Transverse colon (tissue), 4 donors: ENCODE data around the gene TMEM59L. TPM values are rescaled to one million over a fixed set of nuclear protein-coding genes. Genes with fewer than 3 reads are reported as not detected.
A peak's percentile ranks its signal among the peaks of the same experiment; 100 is the strongest.

Experiments
- DNase-seq: peaks from one replicate; pipeline ENCODE4 v3.0.0-alpha.2; 2019
- H3K27ac ChIP-seq, 4 donors: fragments of 200-600 bp; sonication (generic); 2 replicates each; pipeline ENCODE4 v1.5.1; 2016 to 2018; ENCODE audit warnings: inconsistent platforms in 4 of 4
- H3K27me3 ChIP-seq: fragments of 200-600 bp; sonication (generic); 2 replicates; pipeline ENCODE4 v1.5.1; 2017; ENCODE audit warnings: inconsistent platforms
- H3K36me3 ChIP-seq, 4 donors: fragments of 200-600 bp; sonication (generic); 2 replicates each; pipeline ENCODE4 v1.5.1; 2017 to 2019; ENCODE audit warnings: inconsistent platforms in 4 of 4
- H3K4me1 ChIP-seq, 4 donors: fragments of 200-600 bp; sonication (generic); 2 replicates each; pipeline ENCODE4 v1.5.1; 2017 to 2020; ENCODE audit warnings: inconsistent platforms in 4 of 4
- H3K4me3 ChIP-seq, 4 donors: fragments of 200-600 bp; sonication (generic); 1 replicate in 1 of 4; 2 replicates in 3 of 4; pipeline versions ENCODE4 v1.5.1 to v1.6.1; 2017 to 2019; ENCODE audit warnings: inconsistent platforms in 4 of 4
- H3K9me3 ChIP-seq, 2 donors: fragments of 200-600 bp; sonication (generic); 2 replicates each; pipeline ENCODE4 v1.5.1; 2017 to 2019; ENCODE audit warnings: inconsistent platforms in 2 of 2
- CTCF ChIP-seq, 5 experiments: fragments of 200-600 bp in 3 of 5; fragments of 450-650 bp in 2 of 5; sonication (generic) in 3 of 5; IDR thresholded peaks; 1 replicate in 2 of 5; 2 replicates in 3 of 5; pipeline ENCODE4 v1.5.1; 2016 to 2017; ENCODE audit warnings: antibody characterized with exemption in 5 of 5, inconsistent platforms in 3 of 5, mild to moderate bottlenecking in 2 of 5, moderate library complexity in 1 of 5
- EP300 ChIP-seq: sonication (generic); formaldehyde crosslinking; IDR thresholded peaks from one replicate; pipeline ENCODE4 v1.6.1; 2017; ENCODE audit warnings: antibody characterized with exemption, low read depth
- POLR2A ChIP-seq: fragments of 450-650 bp; IDR thresholded peaks from one replicate; pipeline ENCODE4 v1.6.1; 2016; ENCODE audit warnings: antibody characterized with exemption, mild to moderate bottlenecking, moderate library complexity
- POLR2AphosphoS5 ChIP-seq, 3 donors: sonication (generic); formaldehyde crosslinking; IDR thresholded peaks; one replicate each; pipeline ENCODE4 v1.6.1; 2016; ENCODE audit warnings: antibody characterized with exemption in 3 of 3
- WGBS, 2 donors: methylation state at CpG; one replicate each; pipeline ENCODE4 v1.1.5; 2018; ENCODE audit warnings: low coverage in 1 of 2; 5-methylcytosine and 5-hydroxymethylcytosine counted together
- in situ Hi-C, 4 donors: fragments of 200-750 bp; cut with MboI; loops; one replicate each; pipeline versions ENCODE4 v1.15.0 to v1.15.1; 2017; ENCODE audit warnings: low sequenced_read_pairs in 3 of 4, low pct_ligation_motif_present in 1 of 4, low pct_unique_long_range_greater_than_20kb in 1 of 4
- intact Hi-C: fragments of 100-400 bp; cut with DNase I; formaldehyde crosslinking; loops from one replicate; pipeline ENCODE4 v1.15.1; 2023; ENCODE audit warnings: low total_unique reads
- total RNA-seq, 4 donors: library from RNA; depleted of rRNA; stranded (reverse); fragments of >200 nt; gene quantifications; one replicate each; pipeline ENCODE4 v1.1.0, GENCODE V29; 2016

The TMEM59L gene
- total RNA-seq, 4 donors from 2014 or later, result 0.48 to 21.7 (median 8.6) TPM

GRCh38 chr19:18586306-18586705 is 26.4 kb upstream of the TMEM59L start:
- Histone ChIP-seq H3K4me1 (peaks cover 5 to 23% (median 12%) of the 10 kb centered on the region in 4 donors), H3K9me3 (no peaks in the 10 kb centered on the region), H3K27ac (no peak overlapping the region), H3K36me3 (peaks cover 0 to 4% (median 0%) of the 10 kb centered on the region in 4 donors), H3K4me3 (no peak overlapping the region), H3K27me3 (no peaks in the 10 kb centered on the region)
- in situ Hi-C loops (loop anchor here in 3 of 4 donors (25.0 kb wide), 2 partner anchors 124 to 251 kb away; partner anchors contain the start of gene UPF1 (in 2 of the 3)), intact Hi-C loops (no loop called here)
- WGBS, 2 donors, result 20 to 52% methylated on average over 1 to 2 of the region's 2 CpGs
- DNase-seq, result no peak
- TF ChIP-seq CTCF (IDR thresholded peaks at IDR 0.05) (no peak), EP300 (no peak), POLR2AphosphoS5 (IDR thresholded peaks at IDR 0.05) (no peak), POLR2A (no peak)

- no peaks in the 10 kb centered on the region for H3K9me3 ChIP-seq
- no peaks in the 10 kb centered on the region for H3K27me3 ChIP-seq
- DNase-seq, result no peak
- no peak for TF ChIP-seq POLR2AphosphoS5 (IDR thresholded peaks at IDR 0.05)
- TF ChIP-seq EP300, result no peak
- no peak for TF ChIP-seq POLR2A
- TF ChIP-seq CTCF (IDR thresholded peaks at IDR 0.05), result no peak
- 92 to 100% methylated on average over 3 to 12 of the region's 12 CpGs for WGBS, 2 donors
- H3K36me3 ChIP-seq, result peaks cover 0 to 4% (median 0%) of the 10 kb centered on the region in 4 donors
- H3K4me1 ChIP-seq, result peaks cover 5 to 23% (median 12%) of the 10 kb centered on the region in 4 donors
- in situ Hi-C loops, result loop anchor here in 3 of 4 donors (25.0 kb wide), 2 partner anchors 125 to 250 kb away; partner anchors contain the start of gene UPF1 (in 2 of the 3)
- peak overlapping the region in 3 of 4 donors; percentile 86 to 96 (median 94) for H3K27ac ChIP-seq
- no peak overlapping the region for H3K4me3 ChIP-seq
- intact Hi-C loops, result no loop called here
Observed at GRCh38 chr19:18587561-18587960, 25.1 kb upstream of the TMEM59L start.

- TF ChIP-seq CTCF (IDR thresholded peaks at IDR 0.05) (no peak), POLR2A (no peak), EP300 (no peak), POLR2AphosphoS5 (IDR thresholded peaks at IDR 0.05) (no peak)
- intact Hi-C loops, result no loop called here
- Histone ChIP-seq H3K9me3 (no peaks in the 10 kb centered on the region), H3K36me3 (peaks cover 0 to 4% (median 0%) of the 10 kb centered on the region in 4 donors), H3K4me1 (peaks cover 5 to 23% (median 12%) of the 10 kb centered on the region in 4 donors), H3K27ac (peak overlapping the region; percentile 86 to 98 (median 95)), H3K4me3 (peak overlapping the region in 3 of 4 donors; percentile 75 to 86 (median 84)), H3K27me3 (no peaks in the 10 kb centered on the region)
- in situ Hi-C loops, result loop anchor here in 3 of 4 donors (25.0 kb wide), 2 partner anchors 126 to 249 kb away; partner anchors contain the start of gene UPF1 (in 2 of the 3)
- no peak for DNase-seq
- 27 to 51% methylated on average over 3 to 16 of the region's 16 CpGs for WGBS, 2 donors
Observed at GRCh38 chr19:18587962-18588610, 24.6 kb upstream of the TMEM59L start.

GRCh38 chr19:18588611-18589379 is 23.9 kb upstream of the TMEM59L start, which contains the start of gene REX1BD:
Gene REX1BD, plus strand, starts transcription at chr19:18588798. Its CDS starts 4 bp downstream, at chr19:18588802.
- in situ Hi-C loops, result loop anchor here in 3 of 4 donors (25.0 kb wide), 2 partner anchors 126 to 249 kb away; partner anchors contain the start of gene UPF1 (in 2 of the 3)
- H3K4me3 ChIP-seq, result peak within 1 kb of the TSS; percentile 49 to 86 (median 80)
- peak within 1 kb of the TSS; percentile 86 to 98 (median 95) for H3K27ac ChIP-seq
- TF ChIP-seq EP300, result no peak
- TF ChIP-seq POLR2A, result peak; percentile 47
- TF ChIP-seq CTCF (IDR thresholded peaks at IDR 0.05), result peak; percentile 85 to 89 (median 89)
- peak; percentile 26 to 73 (median 63) for TF ChIP-seq POLR2AphosphoS5 (IDR thresholded peaks at IDR 0.05)
- intact Hi-C loops, result no loop called here
- no peaks in the 10 kb centered on the region for H3K27me3 ChIP-seq
- peaks cover 0 to 4% (median 0%) of the 10 kb centered on the region in 4 donors for H3K36me3 ChIP-seq
- H3K4me1 ChIP-seq, result peaks cover 5 to 24% (median 14%) of the 10 kb centered on the region in 4 donors
- peak; percentile 84 for DNase-seq
- no peaks in the 10 kb centered on the region for H3K9me3 ChIP-seq
- WGBS, 2 donors, result 1% methylated on average over 26 of the region's 72 CpGs; no CpG with 5 or more reads in 1 of the 2 donors
